ENCODE measurements around the gene SNCB.

Gene SNCB

GRCh38 chr5:176642675-176643490 lies 12.5 kb upstream of the SNCB start:
- TF ChIP-seq TAF1 (IDR thresholded peaks at IDR 0.05; ENCODE audit: borderline replicate concordance, insufficient read depth, low read length) (no peak), FOXP2 (optimal IDR thresholded peaks at IDR 0.05; ENCODE audit: borderline replicate concordance, extremely low read depth, extremely low read length, insufficient read depth) (no peak), POLR2AphosphoS5 (IDR thresholded peaks at IDR 0.05; ENCODE audit: low read depth, low read length) (no peak), REST (IDR thresholded peaks at IDR 0.05; ENCODE audit: insufficient read depth in 1 of 2, low read depth in 2 of 2, low read length in 2 of 2) (no peak), SIN3A (IDR thresholded peaks at IDR 0.05; ENCODE audit: borderline replicate concordance, insufficient read depth, low read length) (no peak)

DNA sequence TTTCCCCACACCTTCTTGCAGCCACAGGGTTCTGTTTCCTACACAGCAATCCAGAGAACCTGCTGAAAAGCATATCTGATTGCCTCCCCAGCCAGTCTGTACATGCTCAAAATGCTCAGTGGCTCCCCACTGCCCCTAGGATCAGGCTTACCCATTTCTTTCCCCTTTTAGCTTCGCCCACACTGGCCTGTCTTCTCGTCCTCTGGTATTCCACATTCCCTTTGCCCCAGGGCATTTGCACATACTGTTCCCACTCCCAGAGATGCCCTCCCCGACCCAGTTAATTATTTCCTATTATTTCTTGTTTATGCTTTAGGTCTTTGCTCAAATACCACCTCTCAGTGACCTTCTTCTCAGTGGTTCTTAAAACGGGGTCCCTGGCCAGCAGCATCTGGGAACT lies 10.3 kb upstream of the SNCB start:
- TF ChIP-seq REST (IDR thresholded peaks at IDR 0.05; ENCODE audit: insufficient read depth in 1 of 2, low read depth in 2 of 2, low read length in 2 of 2) (no peak), POLR2AphosphoS5 (IDR thresholded peaks at IDR 0.05; ENCODE audit: low read depth, low read length) (no peak), FOXP2 (optimal IDR thresholded peaks at IDR 0.05; ENCODE audit: borderline replicate concordance, extremely low read depth, extremely low read length, insufficient read depth) (no peak), SIN3A (IDR thresholded peaks at IDR 0.05; ENCODE audit: borderline replicate concordance, insufficient read depth, low read length) (no peak), TAF1 (IDR thresholded peaks at IDR 0.05; ENCODE audit: borderline replicate concordance, insufficient read depth, low read length) (no peak)

DNA sequence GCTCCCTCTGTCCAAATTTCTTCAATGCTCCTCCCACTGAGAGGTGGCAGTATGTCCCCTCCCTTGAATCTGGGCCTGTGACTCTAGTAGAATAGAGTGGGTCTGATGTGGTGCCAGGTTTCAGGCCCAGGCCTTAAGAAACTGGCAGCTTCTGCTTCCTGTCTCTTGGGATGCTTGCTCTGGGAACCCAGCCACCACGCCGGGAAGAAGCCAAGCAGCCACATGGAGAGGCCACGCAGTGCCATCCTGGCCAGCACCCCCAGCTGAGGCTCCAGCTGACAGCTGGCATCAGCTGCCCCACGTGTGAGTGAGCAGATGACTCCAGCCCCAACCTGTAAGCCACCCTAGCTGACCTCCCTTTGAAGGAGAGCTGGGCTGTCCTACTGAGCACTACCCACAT lies 9.6 kb upstream of the SNCB start:
- TF ChIP-seq TAF1 (IDR thresholded peaks at IDR 0.05; ENCODE audit: borderline replicate concordance, insufficient read depth, low read length) = no peak
- TF ChIP-seq SIN3A (IDR thresholded peaks at IDR 0.05; ENCODE audit: borderline replicate concordance, insufficient read depth, low read length) = no peak
- no peak for TF ChIP-seq POLR2AphosphoS5 (IDR thresholded peaks at IDR 0.05; ENCODE audit: low read depth, low read length)
- TF ChIP-seq FOXP2 (optimal IDR thresholded peaks at IDR 0.05; ENCODE audit: borderline replicate concordance, extremely low read depth, extremely low read length, insufficient read depth) = no peak
- TF ChIP-seq REST (IDR thresholded peaks at IDR 0.05; ENCODE audit: insufficient read depth in 1 of 2, low read depth in 2 of 2, low read length in 2 of 2) = no peak

- TF ChIP-seq FOXP2 (optimal IDR thresholded peaks at IDR 0.05; ENCODE audit: borderline replicate concordance, extremely low read depth, extremely low read length, insufficient read depth) = no peak
- TF ChIP-seq SIN3A (IDR thresholded peaks at IDR 0.05; ENCODE audit: borderline replicate concordance, insufficient read depth, low read length) = no peak
- TF ChIP-seq REST (IDR thresholded peaks at IDR 0.05; ENCODE audit: insufficient read depth in 1 of 2, low read depth in 2 of 2, low read length in 2 of 2) = no peak
- no peak for TF ChIP-seq TAF1 (IDR thresholded peaks at IDR 0.05; ENCODE audit: borderline replicate concordance, insufficient read depth, low read length)
- TF ChIP-seq POLR2AphosphoS5 (IDR thresholded peaks at IDR 0.05; ENCODE audit: low read depth, low read length) = no peak
Measured at GRCh38 chr5:176639208-176639607, 8.9 kb upstream of the SNCB start.

All from PFSK-1 (cell line).